ENCODE data around the gene F10.

- no peak for TF ChIP-seq CTCF (conservative IDR thresholded peaks at IDR 0.05; ENCODE audit: low read length)
- no peak for TF ChIP-seq EZH2phosphoT487 (IDR thresholded peaks at IDR 0.05; ENCODE audit: borderline replicate concordance)
Measured at GRCh38 chr13:113142876-113143275, 20.3 kb downstream of the F10 start.
